ENCODE results near the gene TSPAN9. TPM values are rescaled to one million over a fixed set of nuclear protein-coding genes. Genes with fewer than 3 reads are reported as not detected.

TSPAN9 gene
- total and polyA plus RNA-seq, 2 of the 4 experiments (the other 2 are of a cell fraction): 17.7 to 39.1 TPM

DNA sequence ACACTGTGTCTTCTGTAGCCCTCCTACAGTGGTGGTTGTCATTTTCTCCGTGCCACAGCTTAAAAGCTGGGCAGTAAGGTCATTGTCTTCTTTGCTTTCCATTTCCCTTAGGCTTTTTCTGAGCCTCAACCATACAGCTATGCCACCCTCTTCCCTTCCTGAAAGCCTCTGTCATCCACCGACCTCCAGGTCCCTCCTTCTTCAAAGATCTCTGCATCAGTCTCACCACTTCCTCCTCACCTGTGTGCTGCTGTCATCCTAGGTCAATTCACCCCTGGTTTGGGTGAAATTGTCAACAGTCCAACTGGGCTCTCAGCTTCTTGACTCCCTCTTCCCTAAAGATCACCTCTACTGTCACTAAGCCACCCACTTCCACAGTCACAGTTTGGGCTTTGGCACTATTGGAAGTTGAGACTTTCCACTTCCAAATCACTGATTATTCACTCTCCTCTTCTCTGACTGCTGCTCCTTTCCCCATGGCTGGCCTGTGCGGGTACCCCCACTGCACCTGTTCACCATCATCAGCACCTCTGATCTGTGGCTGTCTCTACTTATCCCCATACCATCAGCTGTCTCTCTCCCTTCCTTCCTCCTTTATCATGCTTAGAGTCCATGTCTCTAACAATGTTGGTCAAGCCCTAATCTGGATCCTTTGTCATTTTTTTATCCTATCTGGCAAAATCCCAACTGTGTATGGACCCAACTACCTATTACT is 15.5 kb upstream of the TSPAN9 start:
- Histone ChIP-seq H2BK20ac (ENCODE audit: low read depth, low read length) (no peak overlapping the region), H3K36me3 (ENCODE audit: control insufficient read depth, insufficient read depth, low read length) (no peaks in the 10 kb centered on the region), H3K9me3 (ENCODE audit: control insufficient read depth, insufficient read depth, low read length) (peaks cover 2% of the 10 kb centered on the region; the same call in 1 of the 2 replicates), H3K56ac (ENCODE audit: extremely low read depth, insufficient read depth, low read length) (no peak overlapping the region), H3K27me3 (ENCODE audit: control insufficient read depth, insufficient read depth, low read length) (peaks cover 19% of the 10 kb centered on the region), H3K27ac (ENCODE audit: insufficient read depth, low read length) (no peak overlapping the region), H3K79me1 (ENCODE audit: low read depth in 1 of 2, low read length in 2 of 2) (no peaks in the 10 kb centered on the region), H3K4me1 (ENCODE audit: control insufficient read depth, insufficient read depth, low read length) (peaks cover 2% of the 10 kb centered on the region; the same call in 1 of the 2 replicates), H2AFZ (replicated peaks; ENCODE audit: low read length, poor library complexity) (no peak overlapping the region), H2BK15ac (ENCODE audit: low read depth, low read length) (no peak overlapping the region), H3K4ac (ENCODE audit: low read depth, low read length) (no peak overlapping the region), H4K20me1 (ENCODE audit: insufficient read depth, low read length) (no peaks in the 10 kb centered on the region), H3K23ac (ENCODE audit: low read depth, low read length) (no peak overlapping the region), H2BK5ac (ENCODE audit: low read depth, low read length, poor library complexity, severe bottlenecking) (no peak overlapping the region), H3K4me3 (ENCODE audit: insufficient read depth, low read depth, low read length) (no peak overlapping the region), H2BK120ac (ENCODE audit: low read depth, low read length) (no peak overlapping the region), H4K5ac (ENCODE audit: low read depth, low read length) (no peak overlapping the region), H2AK5ac (ENCODE audit: low read depth, low read length) (no peak overlapping the region), H3K14ac (replicated peaks; ENCODE audit: low read depth, low read length) (no peak overlapping the region), H3K9ac (ENCODE audit: low read depth, low read length) (no peak overlapping the region), H3K4me2 (ENCODE audit: low read depth, low read length) (no peak overlapping the region), H4K8ac (ENCODE audit: low read depth in 2 of 2, low read length in 2 of 2) (no peak overlapping the region), H2AK9ac (replicated peaks; ENCODE audit: low read depth, low read length, poor library complexity) (no peak overlapping the region), H3K9me1 (ENCODE audit: insufficient read depth, low read length) (no peaks in the 10 kb centered on the region), H3K18ac (ENCODE audit: low read depth, low read length) (no peak overlapping the region), H4K91ac (ENCODE audit: insufficient read depth, low read depth, low read length) (no peak overlapping the region)
- no TSS peak for BruUV-seq (replicated peaks)
- ChIA-PET POLR2A (ENCODE audit: unreplicated experiment) (no interaction called here), CTCF (interaction anchor here (1.2 kb wide), 1 partner anchor 9 kb away, joined by 3 read pairs; no protein-coding TSS in a partner anchor)
- no peak for TF ChIP-seq CHD1 (IDR thresholded peaks at IDR 0.05; ENCODE audit: low read depth, low read length)
- TF ChIP-seq BHLHE40 (IDR thresholded peaks at IDR 0.05; ENCODE audit: low read depth, low read length): no peak
- no peak for TF ChIP-seq SMC3 (IDR thresholded peaks at IDR 0.05; ENCODE audit: low read depth, low read length)
- no peak for TF ChIP-seq MXI1 (IDR thresholded peaks at IDR 0.05; ENCODE audit: borderline replicate concordance, low read depth, low read length)
- TF ChIP-seq POLR2A (IDR thresholded peaks at IDR 0.05; ENCODE audit: low read depth, low read length): no peak
- no peak for TF ChIP-seq MAZ (IDR thresholded peaks at IDR 0.05; ENCODE audit: borderline replicate concordance, low read depth, low read length)
- TF ChIP-seq, protein P1, sequence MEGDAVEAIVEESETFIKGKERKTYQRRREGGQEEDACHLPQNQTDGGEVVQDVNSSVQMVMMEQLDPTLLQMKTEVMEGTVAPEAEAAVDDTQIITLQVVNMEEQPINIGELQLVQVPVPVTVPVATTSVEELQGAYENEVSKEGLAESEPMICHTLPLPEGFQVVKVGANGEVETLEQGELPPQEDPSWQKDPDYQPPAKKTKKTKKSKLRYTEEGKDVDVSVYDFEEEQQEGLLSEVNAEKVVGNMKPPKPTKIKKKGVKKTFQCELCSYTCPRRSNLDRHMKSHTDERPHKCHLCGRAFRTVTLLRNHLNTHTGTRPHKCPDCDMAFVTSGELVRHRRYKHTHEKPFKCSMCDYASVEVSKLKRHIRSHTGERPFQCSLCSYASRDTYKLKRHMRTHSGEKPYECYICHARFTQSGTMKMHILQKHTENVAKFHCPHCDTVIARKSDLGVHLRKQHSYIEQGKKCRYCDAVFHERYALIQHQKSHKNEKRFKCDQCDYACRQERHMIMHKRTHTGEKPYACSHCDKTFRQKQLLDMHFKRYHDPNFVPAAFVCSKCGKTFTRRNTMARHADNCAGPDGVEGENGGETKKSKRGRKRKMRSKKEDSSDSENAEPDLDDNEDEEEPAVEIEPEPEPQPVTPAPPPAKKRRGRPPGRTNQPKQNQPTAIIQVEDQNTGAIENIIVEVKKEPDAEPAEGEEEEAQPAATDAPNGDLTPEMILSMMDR (conservative IDR thresholded peaks at IDR 0.05; ENCODE audit: low read depth, low read length): no peak
- no peak for TF ChIP-seq FOS (IDR thresholded peaks at IDR 0.05; ENCODE audit: low read depth, low read length)
- no peak for TF ChIP-seq NFE2L2 (IDR thresholded peaks at IDR 0.05; ENCODE audit: low read depth, low read length)
- no peak for TF ChIP-seq RAD21 (IDR thresholded peaks at IDR 0.05; ENCODE audit: low read length)
- no peak for TF ChIP-seq MAFK (IDR thresholded peaks at IDR 0.05; ENCODE audit: low read depth, low read length)
- no peak for TF ChIP-seq RCOR1 (IDR thresholded peaks at IDR 0.05; ENCODE audit: insufficient replicate concordance, low read length)
- TF ChIP-seq, protein P2, sequence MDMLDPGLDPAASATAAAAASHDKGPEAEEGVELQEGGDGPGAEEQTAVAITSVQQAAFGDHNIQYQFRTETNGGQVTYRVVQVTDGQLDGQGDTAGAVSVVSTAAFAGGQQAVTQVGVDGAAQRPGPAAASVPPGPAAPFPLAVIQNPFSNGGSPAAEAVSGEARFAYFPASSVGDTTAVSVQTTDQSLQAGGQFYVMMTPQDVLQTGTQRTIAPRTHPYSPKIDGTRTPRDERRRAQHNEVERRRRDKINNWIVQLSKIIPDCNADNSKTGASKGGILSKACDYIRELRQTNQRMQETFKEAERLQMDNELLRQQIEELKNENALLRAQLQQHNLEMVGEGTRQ (IDR thresholded peaks at IDR 0.05; ENCODE audit: low read depth, low read length): no peak
- TF ChIP-seq RFX5 (IDR thresholded peaks at IDR 0.05; ENCODE audit: low read depth, low read length): no peak
- no peak for TF ChIP-seq CEBPB (IDR thresholded peaks at IDR 0.05; ENCODE audit: low read depth, low read length)
- intact Hi-C loops (cut with micrococcal nuclease): no loop called here
- in situ Hi-C loops (cut with MboI; ENCODE audit: low sequenced_read_pairs): no loop called here
- WGBS, 2 experiments (ENCODE audit: extremely low coverage in 2 of 2, insufficient read length in 1 of 2): 57% methylated on average over 2 of the region's 3 CpGs; no CpG with 5 or more reads in 1 of the 2 experiments
- ATAC-seq (ENCODE audit: low read depth) (no peak), DNase-seq (no peak)
- dilution Hi-C loops (cut with HindIII; ENCODE audit: low sequenced_read_pairs, unreplicated experiment): no loop called here
